GM12872 (cell line): Measurements from ENCODE around the gene TRPV4.

Experiments used
- TF ChIP-seq, protein P1 (sequence below): IDR thresholded peaks from 3 replicates; pipeline ENCODE4 v1.5.1; 2011; ENCODE audit warnings: low read depth, mild to moderate bottlenecking, low read length, moderate library complexity; ENCODE audit not compliant: insufficient read depth

Gene TRPV4

DNA sequence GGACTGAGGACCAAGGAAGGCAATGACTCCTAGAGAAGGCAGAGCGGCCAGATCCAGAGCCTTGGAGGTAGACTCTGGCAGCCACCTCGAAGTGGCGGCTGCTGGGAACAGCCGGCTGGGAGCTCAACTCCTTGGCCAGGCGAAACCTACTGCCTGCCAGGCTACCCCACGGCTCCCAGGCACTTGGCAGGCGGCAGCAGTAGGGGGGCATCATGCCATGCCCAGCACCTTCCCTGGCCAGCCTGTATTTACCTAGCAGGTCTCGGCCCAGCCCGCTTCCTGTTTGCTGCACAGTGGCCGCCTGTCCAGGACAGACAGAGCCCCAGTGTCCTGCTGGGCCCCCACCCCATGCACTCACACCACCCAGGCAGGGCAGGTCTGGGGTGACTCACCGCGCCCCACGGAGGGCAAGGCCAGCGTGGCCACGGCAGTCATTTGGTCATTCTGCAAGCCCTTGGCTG is 10.2 kb downstream of the TRPV4 start:
- TF ChIP-seq, protein P1, sequence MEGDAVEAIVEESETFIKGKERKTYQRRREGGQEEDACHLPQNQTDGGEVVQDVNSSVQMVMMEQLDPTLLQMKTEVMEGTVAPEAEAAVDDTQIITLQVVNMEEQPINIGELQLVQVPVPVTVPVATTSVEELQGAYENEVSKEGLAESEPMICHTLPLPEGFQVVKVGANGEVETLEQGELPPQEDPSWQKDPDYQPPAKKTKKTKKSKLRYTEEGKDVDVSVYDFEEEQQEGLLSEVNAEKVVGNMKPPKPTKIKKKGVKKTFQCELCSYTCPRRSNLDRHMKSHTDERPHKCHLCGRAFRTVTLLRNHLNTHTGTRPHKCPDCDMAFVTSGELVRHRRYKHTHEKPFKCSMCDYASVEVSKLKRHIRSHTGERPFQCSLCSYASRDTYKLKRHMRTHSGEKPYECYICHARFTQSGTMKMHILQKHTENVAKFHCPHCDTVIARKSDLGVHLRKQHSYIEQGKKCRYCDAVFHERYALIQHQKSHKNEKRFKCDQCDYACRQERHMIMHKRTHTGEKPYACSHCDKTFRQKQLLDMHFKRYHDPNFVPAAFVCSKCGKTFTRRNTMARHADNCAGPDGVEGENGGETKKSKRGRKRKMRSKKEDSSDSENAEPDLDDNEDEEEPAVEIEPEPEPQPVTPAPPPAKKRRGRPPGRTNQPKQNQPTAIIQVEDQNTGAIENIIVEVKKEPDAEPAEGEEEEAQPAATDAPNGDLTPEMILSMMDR, result no peak

DNA sequence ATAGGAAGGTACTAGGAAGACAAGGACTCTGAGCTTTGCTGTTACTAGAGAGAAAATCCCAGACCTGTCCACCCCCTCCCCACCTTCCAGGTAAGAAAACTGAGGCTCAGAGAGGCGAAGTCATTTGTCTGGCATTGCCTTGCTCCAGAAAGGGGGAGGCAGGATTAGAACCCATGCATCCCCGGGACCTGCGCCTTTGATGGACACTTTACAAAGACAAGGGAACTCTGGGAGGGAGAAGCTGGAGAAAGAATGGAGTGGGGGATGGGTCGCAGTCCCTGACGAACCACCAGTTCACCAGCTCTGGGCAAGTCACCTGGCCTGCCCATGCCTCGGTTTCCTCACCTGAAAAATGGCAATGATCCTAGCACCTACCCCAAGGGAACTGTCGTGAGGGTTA is 10.8 kb downstream of the TRPV4 start:
- TF ChIP-seq, protein P1, result no peak

DNA sequence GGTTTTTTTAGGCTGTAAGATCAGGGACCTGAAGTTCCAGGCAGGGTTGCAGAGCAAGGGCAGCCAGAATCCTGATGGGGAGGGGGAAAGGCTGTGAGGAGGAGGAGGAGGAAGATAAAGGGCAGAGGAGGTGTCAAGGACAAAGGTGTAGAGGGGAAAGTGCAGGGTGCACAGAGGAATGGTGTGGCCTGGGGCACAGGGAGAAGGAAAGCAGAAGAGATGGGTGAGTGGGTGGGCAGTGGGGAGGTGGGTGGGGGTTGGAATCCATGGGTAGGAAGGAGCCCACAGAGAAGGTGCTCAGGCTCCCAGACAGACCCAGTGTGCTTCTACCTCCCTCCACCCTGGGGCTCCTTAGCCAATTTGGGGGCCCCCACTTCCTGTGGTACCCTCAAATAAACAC is 11.2 kb downstream of the TRPV4 start:
- TF ChIP-seq, protein P1, result no peak

DNA sequence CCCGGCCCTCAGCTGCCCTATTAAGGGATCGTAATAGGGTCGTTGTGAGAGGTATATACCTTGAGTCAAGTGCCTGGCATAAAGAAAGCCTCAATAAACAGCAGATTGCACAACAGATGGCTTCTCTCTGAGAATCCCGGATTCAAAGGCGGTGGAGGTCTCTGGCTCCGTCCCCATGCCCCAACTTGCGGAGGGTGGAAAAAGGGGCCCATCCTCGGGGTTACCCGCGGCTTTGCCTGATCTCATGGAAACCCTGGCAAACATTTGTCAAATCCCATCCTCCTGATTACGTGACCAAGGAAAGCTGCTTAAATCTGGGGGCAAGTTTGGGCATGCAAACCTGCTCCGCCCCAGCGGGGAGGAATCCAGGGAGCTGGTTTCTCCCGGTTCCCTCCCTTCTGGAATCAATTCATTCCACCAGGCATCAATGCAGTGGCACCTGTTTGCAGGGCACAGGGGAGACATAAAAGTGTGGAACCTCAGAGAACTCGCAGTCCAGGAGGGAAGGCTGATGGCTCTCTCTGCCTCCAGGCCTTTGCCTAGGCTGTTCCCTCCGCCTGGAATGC is 12.3 kb downstream of the TRPV4 start:
- TF ChIP-seq, protein P1, result no peak

DNA sequence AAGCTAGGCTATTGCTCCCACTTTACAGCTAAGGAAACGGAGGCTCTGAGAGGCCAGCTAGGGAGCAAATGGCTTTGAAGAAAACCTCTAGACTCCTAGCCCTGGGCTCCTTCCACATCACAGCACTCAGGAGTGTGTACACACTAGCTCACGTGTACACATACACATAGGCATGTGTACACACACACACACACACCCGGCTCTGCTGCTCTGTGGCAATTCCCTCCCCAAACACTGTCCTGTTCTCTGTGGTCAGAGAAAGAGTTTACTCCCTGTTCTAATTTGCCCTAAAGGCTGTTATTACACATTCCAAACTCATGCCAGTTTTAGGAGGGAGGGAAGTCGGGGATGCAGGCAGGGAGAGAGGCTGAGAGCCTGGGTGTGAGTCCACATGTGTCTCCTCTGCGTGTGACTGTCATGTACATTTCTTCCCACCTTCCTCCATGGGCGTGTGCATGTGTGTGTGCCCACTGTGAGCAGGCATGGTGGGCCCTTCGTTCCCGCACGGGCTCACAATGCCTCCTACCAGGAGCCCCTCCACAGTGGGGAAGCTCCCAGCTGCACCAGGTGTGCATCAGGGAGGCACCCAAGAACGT is 14.2 kb downstream of the TRPV4 start:
- TF ChIP-seq, protein P1, result no peak

DNA sequence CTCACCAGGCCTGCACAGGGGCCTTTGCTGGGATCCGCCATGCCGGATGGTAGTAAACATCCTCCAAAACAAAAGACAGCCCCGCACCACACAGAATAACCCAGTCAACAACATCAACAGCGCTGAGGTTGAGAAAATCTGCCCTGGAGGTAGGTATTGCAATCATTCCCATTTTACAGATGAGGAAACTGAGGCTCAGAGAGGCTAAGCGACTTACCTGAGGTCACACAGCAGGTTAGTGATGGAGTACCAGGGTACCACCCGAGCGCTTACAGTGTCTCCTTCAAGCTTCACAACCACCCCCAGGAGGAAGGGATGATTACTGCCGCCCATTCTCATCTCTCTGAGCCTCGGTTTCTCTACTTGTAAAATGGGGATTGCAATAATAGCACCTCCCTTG is 14.9 kb downstream of the TRPV4 start:
- TF ChIP-seq, protein P1, result no peak

DNA sequence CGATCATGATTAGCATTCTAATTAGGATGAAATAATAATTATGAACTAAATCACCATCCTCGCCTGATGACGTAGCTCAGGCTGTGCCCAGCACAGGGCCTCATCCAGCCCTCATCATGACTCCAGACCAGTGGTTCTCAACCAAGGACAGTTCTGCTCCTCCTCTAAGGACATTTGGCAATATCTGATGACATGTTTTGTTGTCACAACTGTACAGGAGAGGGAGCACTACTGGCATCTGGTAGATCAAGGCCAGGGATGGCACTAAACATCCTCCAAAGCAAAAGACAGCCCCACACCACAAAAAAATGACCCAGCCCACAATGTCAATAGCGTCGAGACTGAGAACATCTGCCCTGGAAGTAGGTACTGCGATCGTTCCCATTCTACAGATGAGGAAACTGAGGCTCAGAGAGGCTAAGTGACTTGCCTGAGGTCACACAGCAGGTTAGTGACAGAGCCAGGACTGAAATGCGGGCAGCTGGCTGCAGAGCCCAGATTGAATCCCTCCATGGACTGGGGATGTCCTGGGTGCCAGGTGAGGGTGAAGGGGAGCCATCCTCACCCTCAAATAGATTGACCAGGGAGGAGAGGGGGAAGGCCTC is 15.5 kb downstream of the TRPV4 start:
- TF ChIP-seq, protein P1, result no peak
